Measurements from ENCODE around the gene MRPL43. TPM values are rescaled to one million over a fixed set of nuclear protein-coding genes. Genes with fewer than 3 reads are reported as not detected.

The MRPL43 gene
- total RNA-seq, 1 experiment from 2014 or later = 136 TPM

DNA sequence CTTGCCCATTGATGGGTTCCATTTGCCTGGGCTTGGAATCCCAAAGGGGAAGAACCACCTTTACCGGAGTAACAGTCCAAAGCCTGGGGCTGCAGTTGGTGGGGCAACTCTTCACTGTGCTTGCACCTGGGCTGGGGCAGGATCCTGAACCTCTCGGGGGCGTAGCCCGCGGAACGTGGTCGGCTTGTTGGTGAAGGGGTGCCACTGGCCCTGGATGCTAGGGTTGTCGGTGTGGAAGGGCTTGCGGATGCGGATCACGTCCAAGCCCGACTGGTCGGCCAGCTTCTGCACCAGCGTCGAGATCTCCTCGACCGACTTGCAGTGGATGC, 710 bp downstream of the MRPL43 start (continued):
- TF ChIP-seq, protein P1, sequence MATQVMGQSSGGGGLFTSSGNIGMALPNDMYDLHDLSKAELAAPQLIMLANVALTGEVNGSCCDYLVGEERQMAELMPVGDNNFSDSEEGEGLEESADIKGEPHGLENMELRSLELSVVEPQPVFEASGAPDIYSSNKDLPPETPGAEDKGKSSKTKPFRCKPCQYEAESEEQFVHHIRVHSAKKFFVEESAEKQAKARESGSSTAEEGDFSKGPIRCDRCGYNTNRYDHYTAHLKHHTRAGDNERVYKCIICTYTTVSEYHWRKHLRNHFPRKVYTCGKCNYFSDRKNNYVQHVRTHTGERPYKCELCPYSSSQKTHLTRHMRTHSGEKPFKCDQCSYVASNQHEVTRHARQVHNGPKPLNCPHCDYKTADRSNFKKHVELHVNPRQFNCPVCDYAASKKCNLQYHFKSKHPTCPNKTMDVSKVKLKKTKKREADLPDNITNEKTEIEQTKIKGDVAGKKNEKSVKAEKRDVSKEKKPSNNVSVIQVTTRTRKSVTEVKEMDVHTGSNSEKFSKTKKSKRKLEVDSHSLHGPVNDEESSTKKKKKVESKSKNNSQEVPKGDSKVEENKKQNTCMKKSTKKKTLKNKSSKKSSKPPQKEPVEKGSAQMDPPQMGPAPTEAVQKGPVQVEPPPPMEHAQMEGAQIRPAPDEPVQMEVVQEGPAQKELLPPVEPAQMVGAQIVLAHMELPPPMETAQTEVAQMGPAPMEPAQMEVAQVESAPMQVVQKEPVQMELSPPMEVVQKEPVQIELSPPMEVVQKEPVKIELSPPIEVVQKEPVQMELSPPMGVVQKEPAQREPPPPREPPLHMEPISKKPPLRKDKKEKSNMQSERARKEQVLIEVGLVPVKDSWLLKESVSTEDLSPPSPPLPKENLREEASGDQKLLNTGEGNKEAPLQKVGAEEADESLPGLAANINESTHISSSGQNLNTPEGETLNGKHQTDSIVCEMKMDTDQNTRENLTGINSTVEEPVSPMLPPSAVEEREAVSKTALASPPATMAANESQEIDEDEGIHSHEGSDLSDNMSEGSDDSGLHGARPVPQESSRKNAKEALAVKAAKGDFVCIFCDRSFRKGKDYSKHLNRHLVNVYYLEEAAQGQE (IDR thresholded peaks at IDR 0.05; ENCODE audit: low read depth) = no peak
- no peak for TF ChIP-seq RAD21 (IDR thresholded peaks at IDR 0.05; ENCODE audit: low read depth)
- no peak for TF ChIP-seq SRF (IDR thresholded peaks at IDR 0.05; ENCODE audit: low read depth)
- TF ChIP-seq, protein P2, sequence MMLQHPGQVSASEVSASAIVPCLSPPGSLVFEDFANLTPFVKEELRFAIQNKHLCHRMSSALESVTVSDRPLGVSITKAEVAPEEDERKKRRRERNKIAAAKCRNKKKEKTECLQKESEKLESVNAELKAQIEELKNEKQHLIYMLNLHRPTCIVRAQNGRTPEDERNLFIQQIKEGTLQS (IDR thresholded peaks at IDR 0.05) = no peak

DNA sequence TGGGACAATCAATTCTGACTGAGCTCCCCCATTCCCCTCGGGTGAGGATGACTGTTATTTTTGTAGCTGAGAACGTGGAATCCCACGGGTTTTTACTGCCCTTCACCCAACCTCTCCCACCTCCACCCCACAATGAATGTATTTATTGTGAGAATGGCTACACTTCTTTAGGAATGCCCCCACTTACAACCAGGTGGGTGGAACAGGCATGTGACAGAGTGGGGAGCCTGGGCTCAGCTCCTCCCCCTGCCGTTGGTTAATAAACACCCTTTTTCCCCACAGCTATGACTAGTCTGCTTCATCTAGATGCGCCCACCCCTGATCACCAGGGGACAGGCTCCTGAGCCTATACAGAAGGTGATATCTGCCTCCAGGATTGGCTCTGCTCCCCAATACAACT, 2.0 kb downstream of the MRPL43 start:
- DNase-seq (ENCODE audit: low read depth, low spot score) (no peak), ATAC-seq (no peak)
- H3K79me2 ChIP-seq (ENCODE audit: insufficient read depth, low read length) = peaks cover 50% of the 10 kb centered on the region
- H4K20me1 ChIP-seq (ENCODE audit: insufficient read depth) = no peaks in the 10 kb centered on the region; the same call in 1 of the 2 replicates
- no peak overlapping the region for H3K4me2 ChIP-seq (ENCODE audit: low read length)
- no peaks in the 10 kb centered on the region for H3K27me3 ChIP-seq (ENCODE audit: insufficient read depth, low read length)
- H3K9me2 ChIP-seq (ENCODE audit: insufficient read depth) = no peaks in the 10 kb centered on the region
- POLR2A ChIA-PET = no interaction called here
- no peak for TF ChIP-seq RAD21 (IDR thresholded peaks at IDR 0.05; ENCODE audit: low read depth)
- no peak for TF ChIP-seq EGR1 (IDR thresholded peaks at IDR 0.05; ENCODE audit: low read depth)
- no peak for TF ChIP-seq ELF1 (IDR thresholded peaks at IDR 0.05; ENCODE audit: borderline replicate concordance, low read depth)
- no peak for TF ChIP-seq JUND (IDR thresholded peaks at IDR 0.05)
- TF ChIP-seq POLR2A (IDR thresholded peaks at IDR 0.05; ENCODE audit: borderline replicate concordance, extremely low read depth, insufficient read depth, insufficient read length) = no peak
- TF ChIP-seq, protein P3, sequence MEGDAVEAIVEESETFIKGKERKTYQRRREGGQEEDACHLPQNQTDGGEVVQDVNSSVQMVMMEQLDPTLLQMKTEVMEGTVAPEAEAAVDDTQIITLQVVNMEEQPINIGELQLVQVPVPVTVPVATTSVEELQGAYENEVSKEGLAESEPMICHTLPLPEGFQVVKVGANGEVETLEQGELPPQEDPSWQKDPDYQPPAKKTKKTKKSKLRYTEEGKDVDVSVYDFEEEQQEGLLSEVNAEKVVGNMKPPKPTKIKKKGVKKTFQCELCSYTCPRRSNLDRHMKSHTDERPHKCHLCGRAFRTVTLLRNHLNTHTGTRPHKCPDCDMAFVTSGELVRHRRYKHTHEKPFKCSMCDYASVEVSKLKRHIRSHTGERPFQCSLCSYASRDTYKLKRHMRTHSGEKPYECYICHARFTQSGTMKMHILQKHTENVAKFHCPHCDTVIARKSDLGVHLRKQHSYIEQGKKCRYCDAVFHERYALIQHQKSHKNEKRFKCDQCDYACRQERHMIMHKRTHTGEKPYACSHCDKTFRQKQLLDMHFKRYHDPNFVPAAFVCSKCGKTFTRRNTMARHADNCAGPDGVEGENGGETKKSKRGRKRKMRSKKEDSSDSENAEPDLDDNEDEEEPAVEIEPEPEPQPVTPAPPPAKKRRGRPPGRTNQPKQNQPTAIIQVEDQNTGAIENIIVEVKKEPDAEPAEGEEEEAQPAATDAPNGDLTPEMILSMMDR (IDR thresholded peaks at IDR 0.05 in 2 of 3, conservative IDR thresholded peaks at IDR 0.05 in 1 of 3; ENCODE audit: borderline replicate concordance in 1 of 3, insufficient read depth in 1 of 3, low read depth in 2 of 3, low read length in 2 of 3) = no peak
- TF ChIP-seq EZH2phosphoT487 (IDR thresholded peaks at IDR 0.05; ENCODE audit: borderline replicate concordance) = no peak
- TF ChIP-seq, protein P4, sequence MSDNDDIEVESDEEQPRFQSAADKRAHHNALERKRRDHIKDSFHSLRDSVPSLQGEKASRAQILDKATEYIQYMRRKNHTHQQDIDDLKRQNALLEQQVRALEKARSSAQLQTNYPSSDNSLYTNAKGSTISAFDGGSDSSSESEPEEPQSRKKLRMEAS (IDR thresholded peaks at IDR 0.05) = no peak
- no peak for TF ChIP-seq SIN3A (IDR thresholded peaks at IDR 0.05; ENCODE audit: low read depth)
- TF ChIP-seq, protein P5, sequence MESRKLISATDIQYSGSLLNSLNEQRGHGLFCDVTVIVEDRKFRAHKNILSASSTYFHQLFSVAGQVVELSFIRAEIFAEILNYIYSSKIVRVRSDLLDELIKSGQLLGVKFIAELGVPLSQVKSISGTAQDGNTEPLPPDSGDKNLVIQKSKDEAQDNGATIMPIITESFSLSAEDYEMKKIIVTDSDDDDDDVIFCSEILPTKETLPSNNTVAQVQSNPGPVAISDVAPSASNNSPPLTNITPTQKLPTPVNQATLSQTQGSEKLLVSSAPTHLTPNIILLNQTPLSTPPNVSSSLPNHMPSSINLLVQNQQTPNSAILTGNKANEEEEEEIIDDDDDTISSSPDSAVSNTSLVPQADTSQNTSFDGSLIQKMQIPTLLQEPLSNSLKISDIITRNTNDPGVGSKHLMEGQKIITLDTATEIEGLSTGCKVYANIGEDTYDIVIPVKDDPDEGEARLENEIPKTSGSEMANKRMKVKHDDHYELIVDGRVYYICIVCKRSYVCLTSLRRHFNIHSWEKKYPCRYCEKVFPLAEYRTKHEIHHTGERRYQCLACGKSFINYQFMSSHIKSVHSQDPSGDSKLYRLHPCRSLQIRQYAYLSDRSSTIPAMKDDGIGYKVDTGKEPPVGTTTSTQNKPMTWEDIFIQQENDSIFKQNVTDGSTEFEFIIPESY (IDR thresholded peaks at IDR 0.05; ENCODE audit: extremely low read depth, insufficient replicate concordance, low read length) = no peak
- no peak; the same call in 1 of the 2 replicates for TF ChIP-seq POLR2AphosphoS5 (IDR thresholded peaks at IDR 0.05; ENCODE audit: low read depth, low read length)
- TF ChIP-seq CBX3 (IDR thresholded peaks at IDR 0.05; ENCODE audit: low read depth) = no peak
- no peak for TF ChIP-seq YY1 (IDR thresholded peaks at IDR 0.05; ENCODE audit: extremely low read depth, insufficient replicate concordance, low read depth, low read length)
- H3K36me3 ChIP-seq (ENCODE audit: control insufficient read depth in 1 of 2, insufficient read depth in 2 of 2, low read length in 2 of 2) = peaks cover 20 to 22% of the 10 kb centered on the region in 2 experiments; a peak in 3 of 4 replicates
- no peak overlapping the region for H3K27ac ChIP-seq (ENCODE audit: low read depth, low read length)
- no peak overlapping the region for H2AFZ ChIP-seq (ENCODE audit: low read depth, low read length, poor library complexity, severe bottlenecking)
- CTCF ChIA-PET = interaction anchor here (0.6 kb wide), 1 partner anchor 9 kb away, joined by 3 read pairs; no protein-coding TSS in a partner anchor
- RAD21 ChIA-PET (ENCODE audit: low non-redundant PET in 1 of 2, low total read pairs in 2 of 2, uncharacterized antibody in 2 of 2, unreplicated experiment in 2 of 2) = interaction anchor here in 1 of 2 experiments (0.6 kb wide), 1 partner anchor 13 kb away, joined by 3 read pairs; no protein-coding TSS in a partner anchor
- peaks cover 10 to 28% of the 10 kb centered on the region in 2 experiments; a peak in 3 of 4 replicates for H3K4me1 ChIP-seq (ENCODE audit: control insufficient read depth in 1 of 2, insufficient read depth in 2 of 2, low read length in 2 of 2)
- intact Hi-C loops (cut with micrococcal nuclease) = no loop called here
- no TSS peak for BruUV-seq (replicated peaks)
- H3K9ac ChIP-seq (ENCODE audit: low read length) = no peak overlapping the region
- H3K9me3 ChIP-seq (ENCODE audit: control insufficient read depth in 1 of 2, insufficient read depth in 1 of 2, low read depth in 1 of 2, low read length in 2 of 2) = no peaks in the 10 kb centered on the region
- no peak overlapping the region for H3K4me3 ChIP-seq (replicated peaks in 1 of 2; ENCODE audit: low read depth in 1 of 2, low read length in 2 of 2)

Data from HCT116 (cell line).